Measurements from ENCODE around the gene COX4I1.

COX4I1 gene

DNA sequence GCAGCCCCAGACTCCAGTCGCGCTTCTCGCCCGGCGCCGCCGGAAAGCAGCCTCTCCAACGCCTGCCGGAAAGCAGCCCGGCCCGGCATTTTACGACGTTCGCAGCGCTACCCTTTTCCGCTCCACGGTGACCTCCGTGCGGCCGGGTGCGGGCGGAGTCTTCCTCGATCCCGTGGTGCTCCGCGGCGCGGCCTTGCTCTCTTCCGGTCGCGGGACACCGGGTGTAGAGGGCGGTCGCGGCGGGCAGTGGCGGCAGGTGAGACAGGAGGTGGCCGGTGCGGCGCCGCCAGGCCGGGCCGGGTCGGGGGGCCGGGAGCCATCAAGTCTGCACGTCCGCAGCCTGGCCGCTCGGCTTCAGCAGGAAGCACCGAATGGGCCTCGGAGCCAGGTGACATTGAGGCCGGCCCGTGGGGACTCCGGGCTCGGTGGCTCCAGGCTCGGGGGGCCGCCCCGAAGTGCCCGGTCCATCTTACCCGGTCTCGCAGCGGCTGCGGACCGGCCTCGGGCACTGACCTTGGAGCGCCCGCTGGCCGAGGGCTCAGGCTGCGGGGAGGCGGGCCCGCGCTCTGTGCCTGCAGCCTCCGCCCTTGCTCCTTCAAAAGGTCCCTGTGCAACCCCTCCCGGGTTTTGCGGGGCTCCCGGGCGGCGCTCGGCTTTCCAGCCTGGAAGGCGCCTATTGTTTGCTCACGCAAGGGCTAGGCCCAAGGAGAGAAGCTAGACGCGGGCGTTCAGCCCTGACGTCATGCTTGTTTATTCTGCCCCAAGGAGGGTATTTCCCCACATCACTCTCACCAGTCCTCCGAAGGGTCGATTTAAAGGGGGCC lies at the start of gene COX4I1, which contains the start of gene EMC8:
Gene COX4I1 (plus strand): TSS at position 199 of the 824 bp plus-strand sequence. CDS start 1,511 bp downstream, outside the sequence.
Gene EMC8 (minus strand): TSS at position 48 of the 824 bp plus-strand sequence. CDS start 249 bp downstream, outside the sequence.
- DNase-seq (ENCODE audit: low read depth): peak; percentile 89

DNA sequence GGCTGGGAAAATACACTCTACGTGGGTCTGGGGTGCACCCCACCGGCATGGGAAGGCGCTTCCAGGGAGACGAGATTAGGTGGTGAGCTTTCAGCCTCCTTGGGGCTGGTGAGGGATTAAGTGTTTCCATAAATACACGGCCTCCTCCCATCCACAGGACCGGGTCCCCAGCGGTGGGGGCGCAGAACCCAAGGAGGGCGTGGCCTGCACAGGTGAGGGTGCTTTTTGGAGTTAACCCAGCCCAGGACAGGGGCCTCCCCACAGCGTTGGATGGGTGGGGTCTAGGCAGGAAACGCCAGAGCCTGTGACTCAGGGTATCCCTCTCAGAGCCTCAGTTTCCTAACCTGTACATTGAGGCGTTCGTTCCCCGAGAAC lies 49.7 kb upstream of the COX4I1 start:
- no peak for DNase-seq (ENCODE audit: low read depth)

DNA sequence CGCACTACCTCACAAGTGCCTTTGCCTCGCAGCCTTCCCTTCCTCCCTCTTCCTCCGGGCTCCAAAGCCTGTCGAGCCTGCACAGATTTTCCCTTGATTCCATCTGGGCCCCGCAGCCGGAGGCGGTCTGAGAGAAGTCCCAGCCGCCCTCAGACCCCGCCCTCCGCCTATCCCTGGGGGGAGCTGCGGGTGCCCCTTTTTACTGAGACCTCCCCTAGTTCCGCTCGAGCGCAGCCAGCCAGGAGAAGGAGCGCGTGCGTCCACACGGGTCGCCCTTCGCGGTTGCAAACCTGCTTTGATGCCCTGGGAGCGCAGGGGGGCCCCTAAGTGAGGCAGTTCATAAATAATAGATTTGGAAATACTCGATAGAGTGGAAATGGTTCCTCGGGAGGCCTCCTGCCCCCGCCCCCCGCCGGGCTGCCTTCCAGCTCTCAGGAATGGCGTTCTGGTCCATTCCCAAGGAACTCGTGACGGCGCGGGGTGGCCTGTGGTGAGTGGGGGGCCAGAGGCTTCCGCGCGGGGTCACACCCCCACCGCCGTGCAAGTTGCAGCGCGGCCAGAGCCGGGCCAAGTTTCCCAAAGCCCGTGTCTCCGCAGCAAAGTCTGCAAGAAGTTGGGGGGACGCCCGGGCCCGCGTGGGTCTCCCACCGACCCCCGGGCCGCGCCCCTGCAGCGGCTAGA lies 49.2 kb upstream of the COX4I1 start:
- no peak for DNase-seq (ENCODE audit: low read depth)

DNA sequence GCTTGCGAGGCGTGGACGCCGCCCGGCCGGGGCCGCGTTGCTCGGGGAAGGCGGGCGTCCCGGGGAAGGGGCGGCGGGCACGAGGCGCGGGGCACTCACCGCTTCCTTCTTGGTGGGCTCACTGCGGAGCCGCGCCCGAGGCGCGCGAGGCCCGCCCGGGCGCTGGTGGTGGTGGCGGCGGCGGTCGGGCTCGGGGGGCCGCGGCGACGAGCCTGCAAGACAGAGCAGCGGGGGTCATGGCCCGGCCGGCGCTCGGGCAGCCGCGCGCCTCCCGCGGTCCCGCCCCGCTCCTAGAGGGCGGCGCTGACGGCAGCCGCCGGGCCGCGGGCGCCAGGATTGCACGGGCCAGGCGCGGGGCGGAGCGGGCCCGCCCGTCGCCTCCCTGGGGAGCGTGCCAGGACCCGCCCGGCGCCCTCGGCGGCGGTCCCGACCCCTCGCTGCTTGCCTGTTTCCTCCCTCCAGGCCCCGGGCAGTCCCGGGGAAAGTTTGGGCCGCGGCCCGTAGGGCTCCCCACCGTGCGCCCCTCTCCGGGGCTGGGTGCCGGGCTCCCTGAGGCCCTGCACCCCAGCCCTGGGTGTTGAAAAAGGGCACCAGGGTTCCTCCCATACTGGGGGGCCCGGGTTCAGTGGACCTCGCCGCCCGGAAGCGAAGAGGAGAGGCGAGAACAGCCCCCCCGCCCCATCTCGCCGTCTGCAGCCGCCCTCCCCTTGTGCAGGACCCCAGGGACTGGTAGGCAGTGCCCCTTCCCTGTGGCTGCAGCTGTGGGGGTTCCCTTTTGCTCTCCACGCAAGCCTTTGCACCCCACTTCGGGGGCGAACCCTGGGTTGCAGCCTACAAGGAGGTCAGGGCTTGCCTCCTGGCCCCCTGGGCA lies 48.4 kb upstream of the COX4I1 start, which contains the start of gene C16orf74:
Gene C16orf74 (minus strand): TSS at position 270 of the 871 bp plus-strand sequence. CDS start 15,879 bp downstream, outside the sequence.
- DNase-seq (ENCODE audit: low read depth): no peak

DNA sequence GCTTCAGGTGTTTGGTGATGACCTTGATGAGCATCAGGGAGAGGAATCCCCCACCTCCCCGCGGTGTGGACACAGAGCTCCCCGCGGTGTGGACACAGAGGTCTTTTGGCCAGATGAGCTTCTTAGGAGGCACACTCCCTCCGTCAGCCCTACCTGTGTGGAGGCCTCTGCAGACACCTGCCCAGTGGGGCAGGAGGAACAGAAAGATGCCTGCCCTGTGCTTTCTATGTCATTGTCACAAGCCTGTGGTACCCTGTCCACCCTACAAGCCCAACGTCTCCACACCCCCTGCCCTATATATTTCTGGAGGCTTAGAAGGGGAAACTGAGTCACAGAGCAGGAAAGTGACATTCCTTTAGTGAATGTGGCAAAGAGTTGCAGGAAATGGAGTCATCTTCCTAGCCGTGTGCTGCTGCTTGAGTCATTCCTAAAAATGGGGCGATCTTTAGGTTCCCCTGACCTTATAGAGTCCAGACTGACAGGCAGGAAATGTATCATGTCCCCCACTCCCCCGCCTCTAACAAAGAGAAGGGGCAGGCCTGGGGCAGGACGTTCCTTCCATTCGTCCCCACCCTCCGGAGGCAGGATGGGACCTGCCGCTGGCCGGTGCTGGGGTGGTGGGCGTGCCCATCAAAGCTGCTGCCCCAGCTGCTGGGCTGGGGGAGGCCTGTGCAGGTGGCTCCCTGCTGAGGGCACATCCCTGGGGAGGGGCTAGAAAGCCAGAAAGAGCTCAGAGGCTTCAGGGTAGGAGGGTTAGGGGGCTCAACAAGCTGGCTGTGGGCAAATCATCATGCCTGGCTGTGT lies 47.6 kb upstream of the COX4I1 start:
- DNase-seq (ENCODE audit: low read depth): no peak

DNA sequence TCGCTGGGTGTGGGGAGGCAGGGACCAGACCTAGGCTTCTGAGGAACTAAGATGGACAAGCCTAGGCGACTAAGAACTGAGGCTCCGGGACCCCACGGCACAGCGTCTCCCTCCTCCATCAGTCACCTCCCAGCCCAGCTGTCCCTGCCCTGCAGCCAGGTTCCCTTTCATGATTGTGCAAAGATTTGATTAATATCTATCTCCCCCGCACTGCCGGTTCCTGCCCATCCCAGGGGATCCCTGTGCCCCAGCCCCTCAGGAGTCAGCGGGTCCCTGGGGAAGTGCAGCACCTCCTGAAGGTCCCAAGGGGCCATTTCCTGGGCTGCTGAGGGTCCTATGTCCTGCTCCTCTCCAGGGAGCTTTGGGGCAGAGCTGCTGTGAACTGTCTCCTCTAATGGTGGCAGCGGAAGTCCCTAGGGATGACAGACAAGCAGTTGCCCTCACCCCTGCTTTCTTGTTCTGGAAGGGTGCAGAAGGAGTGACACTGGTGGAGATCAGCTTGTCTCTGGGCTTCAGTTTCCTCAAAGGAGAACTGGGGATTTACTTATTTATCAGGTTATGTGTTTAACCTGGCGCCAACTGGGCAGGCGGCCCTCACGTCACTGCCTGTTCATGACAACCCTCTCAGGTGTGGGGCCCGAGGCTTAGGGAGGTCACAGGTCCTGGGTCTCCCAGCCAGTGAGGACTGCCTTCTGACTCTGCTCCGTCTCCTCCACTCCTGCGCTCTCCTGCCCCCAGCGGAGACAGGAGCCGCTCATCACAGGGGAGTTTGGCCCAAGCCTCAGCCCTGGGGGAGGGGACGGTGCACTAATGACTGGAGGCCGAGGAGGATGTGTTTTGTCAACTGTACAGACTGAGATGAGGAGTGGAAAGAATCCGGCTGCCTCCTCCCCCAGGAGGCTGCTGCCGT lies 46.7 kb upstream of the COX4I1 start:
- DNase-seq (ENCODE audit: low read depth): no peak

DNA sequence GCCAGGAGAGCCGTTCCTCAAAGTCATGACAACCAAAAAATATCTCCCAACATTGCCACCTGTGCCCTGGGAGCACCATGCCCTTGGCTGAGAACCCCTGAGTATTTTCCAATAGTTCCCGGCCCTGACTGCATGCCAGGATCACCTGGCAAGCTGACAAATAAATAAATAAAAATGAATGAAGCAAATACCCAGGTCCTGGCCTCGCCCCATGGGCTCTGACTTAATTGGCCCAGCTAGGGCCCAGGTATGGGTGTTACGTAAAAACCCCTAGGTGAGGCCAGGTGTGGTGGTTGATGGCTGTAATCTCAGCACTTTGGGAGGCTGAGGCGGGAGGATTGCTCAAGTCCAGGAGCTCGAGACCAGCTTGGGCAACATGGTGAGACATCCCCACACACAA lies 45.9 kb upstream of the COX4I1 start:
- DNase-seq (ENCODE audit: low read depth): no peak

DNA sequence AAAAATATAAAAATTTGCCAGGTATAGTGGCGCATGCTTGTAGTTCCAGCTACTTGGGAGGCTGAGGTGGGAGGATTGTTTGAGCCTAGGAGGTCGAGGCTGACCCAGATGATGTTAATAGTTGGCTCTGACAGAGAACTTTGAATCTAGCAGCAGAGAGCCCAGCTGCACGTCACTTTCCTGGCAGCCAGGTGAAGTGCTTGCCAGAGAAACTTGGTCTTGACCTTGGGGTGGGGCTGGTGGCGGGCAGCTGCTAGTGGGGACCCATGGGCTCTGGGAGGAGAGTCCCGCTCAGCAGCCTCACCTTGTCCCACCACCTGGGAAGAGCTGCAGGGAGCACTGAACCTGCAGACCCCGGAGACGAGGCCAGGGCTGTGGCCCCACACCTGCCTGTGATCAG lies 45.5 kb upstream of the COX4I1 start:
- DNase-seq (ENCODE audit: low read depth): no peak

DNA sequence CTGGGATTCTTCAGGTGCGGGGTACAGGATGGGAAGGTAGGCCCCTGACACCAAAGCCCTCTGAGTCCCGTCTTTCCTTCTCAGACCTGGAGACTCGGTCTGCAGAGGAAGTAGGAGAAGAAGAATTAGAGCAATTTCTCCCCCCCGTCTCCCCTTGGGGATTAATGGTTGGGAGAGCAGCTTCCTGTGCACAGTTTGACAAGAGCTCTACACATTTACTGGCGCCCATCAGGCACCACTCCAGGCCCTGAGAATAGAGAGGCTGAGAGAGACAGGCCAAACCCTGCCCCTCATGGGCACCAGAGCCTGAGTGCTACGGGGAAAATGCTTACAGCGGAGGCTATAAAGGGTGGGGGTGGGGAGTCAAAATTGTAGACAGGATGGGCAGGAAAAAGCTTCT lies 45.1 kb upstream of the COX4I1 start:
- DNase-seq (ENCODE audit: low read depth): no peak

DNA sequence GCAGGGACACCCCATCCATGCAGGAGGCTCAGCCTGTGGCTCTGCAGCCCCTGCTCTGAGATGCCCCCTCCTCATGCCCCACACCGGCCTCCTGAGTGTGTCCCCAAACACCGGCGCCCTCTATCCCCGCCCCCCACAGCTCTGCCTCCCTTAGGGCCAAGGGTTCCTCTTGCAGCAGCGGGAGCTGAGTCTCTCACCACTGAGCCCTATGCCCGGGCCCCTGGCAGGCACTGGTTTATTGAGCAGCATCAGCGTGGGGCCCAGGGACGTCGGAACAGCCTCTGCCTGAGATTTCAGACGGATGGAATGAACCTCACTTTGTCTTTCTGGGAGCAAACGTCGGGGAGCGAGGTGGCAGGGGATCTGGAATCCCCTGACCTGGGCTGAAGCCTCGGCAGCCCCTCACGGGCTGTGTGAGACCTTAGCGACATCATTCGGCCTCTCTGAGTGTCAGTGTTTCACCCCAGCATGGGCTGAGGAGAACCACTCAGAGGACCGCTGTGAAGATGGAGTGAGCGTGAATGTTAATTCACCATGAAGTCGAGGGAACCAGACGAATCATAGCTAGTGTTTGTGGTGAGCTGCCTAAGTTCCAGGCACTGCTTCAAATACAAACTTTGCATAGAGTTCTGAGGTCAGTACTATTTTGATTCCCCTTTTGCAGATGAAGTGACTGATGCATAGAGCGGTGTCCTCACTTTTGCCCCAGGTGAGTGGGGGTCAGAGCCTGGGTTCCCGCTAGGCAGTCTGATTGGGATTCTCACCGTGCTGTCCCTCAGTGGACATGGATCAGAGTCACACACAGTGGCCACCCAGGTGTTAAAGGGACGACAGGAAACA lies 43.3 kb upstream of the COX4I1 start:
- DNase-seq (ENCODE audit: low read depth): no peak

DNA sequence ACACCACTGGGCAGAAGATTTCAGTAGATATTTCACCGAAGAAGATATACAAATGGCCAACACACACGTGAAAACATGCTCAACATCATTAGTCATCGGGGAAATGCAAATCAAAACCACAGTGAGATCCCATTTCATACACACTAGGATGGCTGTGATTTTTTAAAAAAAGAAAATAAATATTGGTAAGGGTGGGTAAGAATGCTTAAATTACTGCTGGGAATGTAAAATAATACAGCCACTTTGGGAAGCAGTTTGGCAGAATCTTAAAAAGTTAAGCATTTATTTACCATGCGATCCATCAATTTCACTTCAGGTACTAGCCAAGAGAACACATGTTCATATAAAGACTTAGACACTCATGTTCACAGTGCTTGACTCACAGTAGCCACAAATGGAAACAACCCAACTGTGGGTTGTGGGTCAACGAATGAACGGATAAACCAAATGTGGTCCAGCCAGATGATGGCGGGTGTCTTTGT lies 42.1 kb upstream of the COX4I1 start:
- DNase-seq (ENCODE audit: low read depth): no peak

DNA sequence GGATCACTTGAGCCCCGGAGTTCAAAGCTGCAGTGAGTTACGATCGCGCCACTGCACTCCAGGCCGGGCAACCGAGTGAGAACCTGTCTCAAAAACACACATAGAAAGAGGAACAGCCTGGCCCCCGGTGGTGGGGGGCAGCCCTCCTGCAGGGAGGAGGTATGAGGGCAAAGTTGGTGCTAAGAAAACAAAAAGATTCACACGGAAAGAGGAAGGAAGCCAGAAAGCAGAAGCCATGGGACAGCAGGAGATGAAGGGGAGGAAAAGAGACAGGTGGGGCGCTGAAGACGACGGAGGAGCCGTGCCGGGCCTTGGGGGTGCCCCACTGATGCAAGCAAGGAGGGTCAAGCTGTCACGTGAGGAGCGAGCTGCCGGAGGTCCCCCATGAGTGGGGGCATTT lies 40.4 kb upstream of the COX4I1 start:
- DNase-seq (ENCODE audit: low read depth): no peak

DNA sequence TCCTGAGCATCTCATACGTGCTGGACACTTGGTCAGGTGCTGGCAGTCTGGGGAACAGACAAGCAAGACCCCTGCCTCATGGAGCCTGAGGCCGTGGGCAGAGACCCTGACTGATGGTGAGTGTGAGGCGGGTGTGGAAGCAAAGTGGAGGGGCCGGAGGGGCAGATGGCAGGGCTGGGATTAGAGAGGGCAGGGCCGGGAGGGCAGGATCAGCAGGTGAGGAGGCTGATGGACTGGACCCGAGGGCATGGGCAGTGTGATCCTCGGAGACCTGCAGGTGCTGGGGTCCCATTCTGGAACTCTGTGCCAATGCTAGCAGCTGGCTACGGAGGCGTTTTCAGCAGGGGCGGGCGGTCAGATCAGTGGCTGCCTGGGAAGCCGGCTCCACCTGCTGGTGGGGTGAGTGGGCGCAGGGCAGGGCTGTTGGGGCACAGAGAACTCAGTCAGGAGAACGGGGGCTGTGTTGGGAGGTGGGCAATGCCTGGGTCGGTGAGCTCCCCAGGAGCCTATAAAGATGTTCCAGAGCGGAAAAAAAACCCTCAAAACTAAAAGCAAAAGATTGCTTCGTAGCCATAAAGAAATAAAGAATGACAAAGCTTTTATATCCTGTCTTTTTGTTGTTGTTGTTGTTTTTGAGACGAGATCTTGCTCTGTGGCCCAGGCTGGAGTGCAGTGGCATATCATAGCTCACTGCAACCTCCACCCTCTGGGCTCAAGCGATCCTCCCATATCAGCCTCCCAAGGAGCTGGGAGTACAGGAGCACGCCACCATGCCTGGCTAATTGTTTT lies 39.7 kb upstream of the COX4I1 start:
- no peak for DNase-seq (ENCODE audit: low read depth)

DNA sequence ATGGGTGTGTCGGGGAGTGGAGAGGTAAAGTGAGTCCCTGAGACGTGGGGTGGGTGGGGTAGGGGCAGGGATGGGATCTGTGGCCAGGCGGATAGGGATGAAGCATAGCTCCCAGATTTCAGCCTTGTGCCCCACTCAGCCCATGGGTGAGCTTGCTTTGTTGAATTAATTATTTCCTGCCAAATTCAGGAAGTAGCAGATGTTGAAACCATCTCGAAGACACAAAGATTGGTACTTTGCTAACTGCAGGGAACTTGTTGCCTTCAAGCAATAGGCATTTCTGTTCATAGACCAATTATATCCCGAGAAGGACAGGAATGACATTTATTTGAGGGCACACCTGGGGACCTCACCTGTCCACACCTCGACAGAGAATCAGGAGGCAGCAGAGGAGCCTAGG lies 37.6 kb upstream of the COX4I1 start:
- no peak for DNase-seq (ENCODE audit: low read depth)

DNA sequence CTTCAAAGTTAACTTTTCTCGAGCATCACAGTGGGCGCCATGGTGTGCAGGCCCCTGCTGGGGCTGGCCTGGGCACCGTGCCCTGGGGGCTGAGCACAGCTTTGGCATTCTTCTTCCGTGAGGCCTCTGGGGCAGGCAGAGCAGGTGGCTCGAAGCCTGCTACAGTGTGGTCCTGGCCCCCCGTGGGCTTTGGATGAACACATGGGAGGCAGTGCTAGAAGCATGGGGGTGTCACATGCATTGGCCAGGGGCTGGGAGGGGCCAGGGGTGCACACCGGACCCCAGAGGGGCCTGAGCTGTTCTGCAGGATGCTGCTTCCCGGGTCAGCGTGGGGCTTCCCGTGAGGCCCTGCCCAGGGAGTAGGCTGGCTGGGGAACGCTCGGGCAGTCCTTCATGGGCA lies 36.5 kb upstream of the COX4I1 start:
- no peak for DNase-seq (ENCODE audit: low read depth)

DNA sequence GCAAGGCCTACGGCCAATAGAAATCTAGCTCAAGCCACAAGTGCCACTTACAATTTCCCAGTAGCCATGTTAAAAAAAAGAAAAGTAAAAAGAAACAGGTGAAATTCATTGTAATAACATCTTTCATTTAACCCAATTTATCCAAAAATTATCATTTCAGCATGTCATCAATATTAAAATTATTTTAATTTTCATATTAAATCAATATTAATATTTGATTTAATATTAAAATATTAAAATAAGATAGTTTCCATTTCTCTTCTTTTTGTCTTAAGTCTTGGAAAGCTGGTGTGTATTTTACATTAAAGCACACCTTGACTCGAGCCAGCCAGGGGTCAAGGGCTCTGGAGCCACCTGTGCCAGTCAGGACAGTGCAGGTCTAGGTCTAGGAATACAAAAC lies 35.9 kb upstream of the COX4I1 start:
- no peak for DNase-seq (ENCODE audit: low read depth)

DNA sequence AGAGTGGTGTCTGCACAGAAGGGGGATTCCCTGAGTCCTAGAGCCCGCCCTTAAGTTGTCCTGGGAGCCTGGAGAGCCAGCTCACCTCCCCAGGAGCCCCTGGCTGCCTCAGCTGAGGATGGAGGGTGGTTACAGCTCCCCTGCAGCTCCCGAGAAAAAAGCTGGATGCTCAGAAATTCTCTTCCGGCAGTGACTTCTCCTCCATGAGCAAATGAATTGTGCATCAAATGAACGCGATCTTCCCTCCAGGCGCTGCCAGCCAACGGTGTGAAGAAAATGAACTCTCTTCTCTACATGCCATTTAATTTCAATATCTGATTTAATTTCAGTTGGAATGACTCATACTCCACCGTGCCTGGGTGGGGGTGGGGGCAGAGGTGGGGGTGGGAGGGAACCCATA lies 34.3 kb upstream of the COX4I1 start:
- no peak for DNase-seq (ENCODE audit: low read depth)

DNA sequence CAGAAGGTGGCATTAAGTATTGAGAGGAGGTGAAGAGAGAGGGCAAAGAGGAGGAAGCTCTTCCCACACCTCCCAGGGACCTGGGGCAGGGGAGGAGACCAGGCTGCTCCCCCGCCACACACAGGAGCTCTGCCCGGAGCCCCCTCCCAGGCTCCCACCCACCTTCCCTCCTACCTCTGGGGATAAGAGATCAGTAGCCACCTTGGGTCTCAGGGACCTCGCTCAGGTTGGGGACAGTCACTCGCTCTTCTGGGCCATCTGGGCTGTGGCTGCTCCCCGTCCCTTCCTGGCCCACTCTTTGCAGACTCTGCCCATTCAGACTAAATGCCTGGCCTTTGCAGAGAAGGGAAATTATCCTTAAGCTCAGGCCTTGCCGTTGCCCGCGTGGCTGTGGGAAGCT lies 33.7 kb upstream of the COX4I1 start:
- no peak for DNase-seq (ENCODE audit: low read depth)

DNA sequence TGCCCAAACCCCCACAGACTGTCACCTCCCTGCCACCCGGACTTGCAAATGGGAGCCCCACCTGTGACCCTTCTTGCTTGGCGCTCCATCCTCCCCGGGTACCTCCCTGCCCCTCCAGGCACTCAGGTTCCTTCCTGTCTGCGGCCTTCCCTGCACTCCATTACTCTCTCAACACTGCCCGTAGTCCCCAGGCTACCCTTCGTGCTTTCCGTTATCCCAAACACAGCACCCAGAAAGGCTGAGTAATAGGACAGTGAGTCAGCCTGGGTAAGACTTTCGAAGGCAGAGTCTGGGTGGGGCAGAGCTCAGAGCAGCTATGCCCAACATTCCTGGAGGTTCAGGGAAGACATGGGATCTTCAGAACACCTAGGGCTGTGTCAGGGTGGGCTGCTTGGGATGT lies 32.0 kb upstream of the COX4I1 start:
- no peak for DNase-seq (ENCODE audit: low read depth)

Measured in stimulated activated CD4-positive, alpha-beta T cell treated with anti-CD3 and anti-CD28 coated beads, Interleukin-2, amount 100 ng/mL, for 4 hours (primary cell).